CD4-positive, alpha-beta T cell treated with Interleukin-17A for 4 hours (primary cell): ENCODE measurements around the gene VPS41.
"Not testable (repeated sequence)": the region's sequence is repeated elsewhere in the genome, so short reads cannot be mapped to it uniquely, and the experiment has no call there.

Experiments
- DNase-seq: peaks from one replicate; pipeline ENCODE4 v3.0.0-alpha.2; 2020; ENCODE audit warnings: mixed read lengths

Gene VPS41

DNA sequence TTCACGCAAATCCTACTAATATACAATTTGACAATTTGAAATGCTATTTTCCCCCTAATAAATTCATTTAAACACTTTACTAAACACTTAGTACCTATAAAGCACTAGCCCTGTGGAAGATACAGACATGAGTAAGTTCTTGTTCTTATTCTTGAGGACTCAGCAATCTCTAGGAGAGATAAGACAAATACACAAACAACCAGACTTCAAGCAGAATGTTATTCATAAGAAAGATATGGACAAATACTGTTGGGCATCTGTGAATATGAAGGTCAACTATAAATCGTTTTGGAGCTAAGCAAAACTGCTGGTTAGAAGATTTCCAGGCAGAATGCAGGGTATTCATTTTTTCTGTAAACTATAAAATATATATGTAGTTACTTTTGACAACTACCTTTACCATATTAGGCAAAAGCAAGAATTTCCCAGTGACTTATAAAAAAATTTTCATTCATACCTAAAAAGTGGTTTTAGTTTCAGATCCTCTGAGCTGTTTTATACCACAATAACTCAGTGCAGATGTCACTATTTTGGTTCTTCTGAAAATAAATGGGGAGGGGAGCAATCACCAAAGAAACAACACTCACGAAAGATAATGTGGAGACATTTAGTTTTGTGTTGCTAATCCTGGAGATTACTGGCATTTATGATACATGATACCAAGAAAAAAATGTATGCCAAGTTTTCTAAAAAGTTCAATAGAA, 3.8 kb downstream of the VPS41 start:
- DNase-seq: no peak

DNA sequence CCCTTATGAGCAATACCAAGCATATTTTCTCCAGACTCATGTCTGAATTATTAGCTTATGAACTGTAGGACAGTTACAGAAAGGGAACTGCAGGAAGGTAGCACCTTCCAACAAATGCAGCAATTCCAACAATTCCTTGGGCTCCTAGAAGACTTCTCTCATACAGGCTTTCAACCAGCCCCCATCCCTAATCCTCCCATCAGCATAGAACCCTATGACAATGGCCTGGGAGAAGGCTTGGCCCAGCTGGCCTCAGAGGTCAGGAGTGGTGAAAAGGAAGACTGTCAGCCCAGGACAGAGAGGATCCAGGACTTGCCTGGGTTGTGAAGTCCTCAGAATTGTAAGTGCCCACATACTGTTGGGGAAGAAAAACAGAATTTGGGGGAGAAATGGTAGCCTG, 5.9 kb downstream of the VPS41 start:
- DNase-seq: no peak

DNA sequence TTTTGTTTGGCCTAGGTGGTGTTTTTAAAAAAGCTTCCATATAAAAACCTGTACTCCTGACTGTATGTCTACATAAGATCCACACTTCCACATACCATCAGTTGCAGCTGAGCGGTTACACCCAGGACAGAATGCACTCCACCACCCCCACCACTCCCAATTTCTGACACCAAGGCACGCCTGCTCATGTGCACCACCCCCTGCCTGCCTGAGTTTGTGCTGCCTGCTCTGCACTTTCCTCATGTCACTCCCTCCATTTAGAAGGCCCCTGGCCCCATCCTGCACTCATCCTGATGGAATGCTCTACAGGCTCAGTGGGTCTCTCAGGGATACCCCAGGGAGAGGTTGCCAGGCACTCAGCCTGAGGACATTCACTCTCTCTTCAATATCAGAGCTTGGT, 6.5 kb downstream of the VPS41 start:
- DNase-seq: no peak

DNA sequence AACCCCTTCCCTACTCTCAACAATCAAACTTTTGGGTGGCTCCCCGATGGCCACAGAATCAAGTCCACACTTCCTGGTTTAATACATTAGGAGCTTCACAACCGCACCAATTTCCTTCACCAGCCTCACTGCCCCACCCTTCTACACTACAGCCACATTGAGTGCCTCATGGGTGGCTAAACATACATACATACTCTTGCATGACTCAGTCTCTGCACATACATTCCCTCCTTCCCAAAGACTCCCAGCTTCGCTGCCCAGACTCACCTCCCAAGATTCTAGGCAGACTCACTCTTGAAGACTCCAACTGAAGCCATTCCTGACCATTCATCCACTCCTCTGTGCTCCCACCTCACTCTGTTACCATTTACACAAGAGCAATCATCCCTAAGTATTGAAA, 15.9 kb downstream of the VPS41 start:
- DNase-seq: no peak

DNA sequence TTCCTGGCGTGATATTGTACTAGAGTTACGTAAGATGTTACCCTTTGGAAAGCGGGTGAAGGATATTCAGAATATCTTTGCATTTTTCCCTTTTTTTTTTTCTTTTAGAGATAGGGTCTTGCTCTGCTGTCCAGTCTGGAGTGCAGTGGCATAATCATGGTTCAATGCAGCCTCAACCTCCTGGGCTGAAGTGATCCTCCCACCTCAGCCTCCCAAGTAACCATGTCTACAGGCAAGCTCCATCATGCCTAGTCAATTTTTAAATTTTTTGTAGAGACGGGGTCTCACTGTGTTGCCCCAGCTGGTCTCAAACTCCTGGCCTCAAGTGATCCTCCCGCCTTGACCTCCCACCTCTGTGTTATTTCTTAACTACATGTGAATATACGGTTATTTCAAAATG, 18.4 kb downstream of the VPS41 start:
- DNase-seq: no peak

DNA sequence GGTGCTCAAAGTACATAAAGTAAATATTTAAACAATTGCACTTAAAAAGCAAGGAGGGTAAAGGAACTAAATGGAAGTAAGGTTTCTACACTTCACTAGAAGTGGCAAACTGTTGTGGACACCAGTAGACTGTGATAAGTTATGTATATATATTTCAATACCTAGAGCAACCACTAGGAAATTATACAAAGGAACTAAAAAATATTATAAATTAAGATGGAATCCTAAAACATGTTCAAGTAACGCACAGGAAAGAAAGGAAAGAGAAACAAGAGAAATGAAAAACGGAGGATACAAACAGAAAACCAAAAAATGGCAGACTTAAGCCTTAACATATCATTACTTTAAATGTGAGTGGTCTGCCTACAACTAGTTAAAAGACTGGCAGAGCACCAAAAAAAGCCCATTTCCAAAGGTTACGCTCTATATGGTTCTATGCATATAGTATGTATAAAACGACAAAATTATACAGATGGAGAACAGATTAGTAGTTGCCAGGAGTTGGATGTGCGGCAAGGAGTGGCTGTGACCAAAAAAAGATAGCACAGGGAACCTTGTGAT, 19.0 kb downstream of the VPS41 start:
- DNase-seq: no peak

DNA sequence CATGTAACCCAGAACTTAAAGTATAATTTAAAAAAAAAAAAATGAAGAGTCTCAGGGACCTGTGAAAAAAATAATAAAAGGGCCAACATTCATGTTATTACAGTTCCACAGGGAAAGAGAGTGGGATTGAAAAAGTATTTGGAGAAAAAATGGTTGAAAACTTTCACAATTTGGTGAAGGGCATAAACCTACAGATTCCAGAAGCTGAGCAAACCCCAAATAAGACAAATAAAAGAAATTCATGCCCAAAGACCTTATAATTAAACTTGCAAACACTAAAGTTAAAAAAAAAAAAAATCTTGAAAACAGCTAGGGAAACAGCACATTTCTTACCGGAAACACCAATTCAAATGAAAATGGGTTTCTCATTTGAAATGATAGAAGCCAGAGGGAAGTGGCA, 19.9 kb downstream of the VPS41 start:
- DNase-seq: no peak

DNA sequence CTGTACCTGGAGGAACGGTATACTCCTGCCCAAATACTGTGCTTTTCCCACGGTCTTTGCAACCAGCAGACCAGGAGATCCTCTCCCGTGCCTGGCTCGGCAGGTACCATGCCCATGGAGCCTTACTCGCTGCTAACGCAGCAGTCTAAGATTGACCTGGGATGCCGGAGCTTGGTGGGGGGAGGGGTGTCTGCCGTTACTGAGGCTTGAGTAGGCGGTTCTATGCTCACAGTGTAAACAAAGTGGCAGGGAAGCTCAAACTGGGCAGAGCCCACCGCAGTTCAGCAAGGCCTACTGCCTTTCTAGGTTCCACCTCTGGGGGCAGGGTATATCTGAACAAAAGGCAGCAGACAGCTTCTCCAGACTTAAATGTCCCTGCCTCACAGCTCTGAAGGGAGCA, 22.7 kb downstream of the VPS41 start:
- DNase-seq: no peak

DNA sequence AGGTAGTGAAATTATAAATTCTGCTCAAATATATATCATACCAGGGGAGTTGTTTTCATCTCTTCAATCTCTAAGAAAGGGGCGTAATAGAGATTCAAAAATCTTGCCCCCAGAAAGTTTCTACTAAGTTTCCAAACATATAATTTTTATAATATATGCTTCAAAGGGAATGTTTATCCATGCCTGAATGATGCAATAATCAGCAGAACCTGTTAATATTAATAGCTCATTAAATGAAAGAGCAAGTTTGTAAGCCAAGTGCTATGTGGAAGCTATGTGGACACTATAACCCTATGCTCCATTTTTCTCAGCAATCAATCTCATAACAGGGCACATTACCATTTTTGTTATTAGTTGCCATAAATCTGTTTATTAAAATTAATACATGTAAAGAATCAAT, 25.3 kb downstream of the VPS41 start:
- no peak for DNase-seq

DNA sequence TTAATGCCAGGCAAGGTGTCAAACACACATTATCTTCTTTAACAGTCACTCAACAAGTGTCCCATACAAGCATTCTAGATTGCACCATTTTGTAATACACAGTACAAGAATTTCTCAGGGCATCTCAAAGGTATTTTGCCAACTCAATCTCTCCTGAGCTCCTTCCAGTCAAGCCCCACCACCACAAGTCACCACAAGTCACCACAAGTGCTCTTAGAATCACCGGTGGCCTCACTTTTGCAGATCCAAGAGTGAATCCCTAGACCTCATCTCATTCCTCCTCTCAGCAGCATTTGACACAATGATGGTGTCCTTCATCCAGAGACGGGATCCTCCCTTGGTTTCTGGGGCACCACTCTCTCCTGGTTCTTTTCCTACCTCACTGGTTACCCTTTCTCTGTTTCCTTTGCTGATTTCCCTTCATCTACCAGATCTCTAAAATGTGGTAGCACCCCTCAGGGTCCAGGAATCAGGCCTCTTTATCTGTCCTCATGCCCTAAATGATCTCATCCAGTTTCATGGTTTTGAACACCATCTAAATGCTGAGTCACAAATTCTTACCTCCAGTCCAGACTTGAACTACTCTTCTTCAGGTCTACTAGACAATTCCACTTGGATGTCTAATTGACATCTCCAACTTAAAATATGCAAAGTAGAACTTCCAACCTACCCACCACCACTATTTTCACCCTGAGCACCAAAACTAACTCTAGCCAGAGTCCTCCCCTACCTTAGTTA, 26.9 kb downstream of the VPS41 start:
- no peak for DNase-seq

DNA sequence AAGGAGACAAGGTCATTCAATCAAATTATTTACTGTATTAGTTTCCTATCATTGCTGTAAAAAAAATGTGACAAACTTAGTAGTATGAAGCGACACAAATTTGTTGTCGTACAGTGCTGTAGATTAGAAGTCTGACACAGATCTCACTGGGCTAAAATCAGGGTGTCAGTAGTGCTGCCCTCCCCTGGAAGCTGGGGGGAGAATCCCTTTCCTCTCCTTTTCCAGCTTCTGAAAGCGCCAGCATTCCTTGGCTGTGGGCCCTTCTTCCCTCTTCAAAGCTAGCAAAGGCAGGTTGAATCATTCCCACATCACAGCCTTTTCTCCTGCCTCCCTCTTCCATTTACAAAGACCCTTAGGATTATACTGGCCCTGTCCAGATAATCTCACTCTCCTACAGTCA, 28.0 kb downstream of the VPS41 start:
- DNase-seq: no peak

DNA sequence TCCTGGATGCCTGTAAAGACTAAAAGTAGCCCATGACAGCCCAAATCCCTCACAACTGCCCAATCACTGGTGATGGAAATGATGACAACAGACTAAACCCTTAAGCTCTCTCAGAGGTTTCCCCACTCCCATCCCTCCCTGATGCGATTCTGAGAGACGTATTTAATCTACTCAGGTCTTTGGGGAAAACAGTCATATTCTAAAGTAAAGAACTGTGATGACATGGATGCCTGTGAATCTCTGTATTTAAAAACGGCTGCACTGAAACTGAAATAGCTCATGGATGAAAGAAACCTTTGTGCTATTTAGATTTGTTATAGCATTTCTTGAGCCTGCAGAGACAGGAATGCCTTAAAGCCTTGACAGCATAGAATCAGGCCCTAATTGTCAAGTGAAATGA, 28.5 kb downstream of the VPS41 start:
- no peak for DNase-seq

DNA sequence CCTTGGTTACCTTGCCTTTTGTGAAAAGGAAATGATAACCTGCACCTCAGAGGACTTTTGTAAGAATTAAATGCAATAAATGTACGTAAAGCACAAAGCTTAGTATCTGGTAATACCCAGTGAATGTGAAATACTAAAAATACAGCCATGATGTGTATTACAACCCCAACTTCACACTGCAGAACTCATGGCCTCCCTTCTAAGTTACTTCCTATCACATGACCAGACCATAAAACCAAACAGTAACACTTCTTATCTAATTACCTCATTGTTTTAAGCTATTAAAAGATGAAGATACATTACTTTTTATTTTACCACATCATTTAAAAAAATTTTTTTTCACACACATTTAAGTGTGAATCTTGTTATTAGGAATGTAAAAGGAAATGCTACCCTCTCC, 29.0 kb downstream of the VPS41 start:
- DNase-seq: no peak

DNA sequence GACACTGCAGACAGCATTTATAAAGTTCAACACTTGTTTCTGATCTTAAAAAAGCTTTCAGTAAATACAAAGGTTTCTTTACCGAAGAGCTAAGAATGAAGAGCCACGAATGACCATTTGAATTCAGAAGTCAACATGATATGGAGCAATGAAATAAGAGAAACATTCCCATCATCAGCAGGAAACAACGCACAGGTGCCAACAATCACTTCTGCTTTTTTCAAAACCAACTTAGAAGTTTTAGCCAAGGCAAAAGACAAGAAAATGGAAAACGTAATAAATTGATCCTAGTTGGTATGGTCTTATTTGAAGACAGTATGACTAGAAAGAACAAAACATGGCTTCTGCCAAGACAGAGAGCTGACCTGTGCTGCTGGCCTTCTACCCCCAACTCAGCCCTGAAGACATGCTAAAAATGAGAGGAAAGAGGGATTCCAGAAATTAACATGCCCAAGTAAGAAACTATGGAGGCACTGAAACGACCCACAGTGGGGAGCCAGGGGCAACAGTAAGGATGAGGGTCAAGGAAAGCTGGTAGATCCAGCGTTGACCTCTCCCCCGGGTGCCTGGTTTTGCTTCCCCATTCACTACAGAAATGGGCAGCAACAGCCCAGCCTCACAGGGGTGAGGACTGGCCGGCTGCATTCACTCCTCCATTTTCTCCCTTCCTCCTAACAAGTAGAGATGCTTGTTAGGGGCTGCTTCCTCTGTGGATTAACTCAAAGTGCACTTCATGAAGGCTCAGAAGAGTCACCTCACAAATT, 30.1 kb downstream of the VPS41 start:
- DNase-seq: no peak

DNA sequence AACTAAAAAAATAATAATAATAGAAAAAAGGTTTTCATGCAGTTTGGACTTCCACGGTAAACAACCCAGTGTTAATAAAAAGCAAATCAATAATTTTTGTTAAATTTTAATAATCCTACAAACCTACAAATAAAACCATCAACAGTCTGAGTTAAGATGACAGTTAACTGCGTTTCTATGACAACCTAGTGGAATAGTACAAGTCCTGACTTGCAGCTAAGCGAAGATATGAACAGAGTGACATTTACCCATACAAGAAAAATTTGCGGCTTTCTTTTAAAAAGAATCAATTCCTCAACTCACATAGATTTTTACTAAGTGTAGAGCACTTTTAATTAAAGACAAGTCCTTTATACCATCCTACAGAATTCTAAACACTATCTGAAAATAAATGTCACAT, 35.6 kb downstream of the VPS41 start:
- no peak for DNase-seq

DNA sequence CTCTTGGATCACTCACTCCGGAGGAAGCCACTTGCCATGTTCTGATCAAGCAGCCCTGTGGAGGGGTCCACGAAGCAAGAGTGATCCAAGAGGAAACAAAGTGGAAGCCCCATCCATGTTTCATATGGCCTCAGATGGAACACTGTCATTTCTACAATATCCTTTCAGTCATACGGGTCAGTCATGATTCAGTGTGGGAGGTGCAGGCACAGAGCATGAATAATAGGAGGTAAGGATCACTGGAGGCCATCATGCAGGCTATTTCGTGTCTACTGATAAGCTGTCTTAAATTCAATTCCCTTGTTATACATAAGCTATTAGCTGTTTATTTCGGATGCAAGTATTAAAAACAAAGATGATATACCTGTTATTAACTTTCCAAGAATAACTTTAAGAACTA, 36.8 kb downstream of the VPS41 start:
- DNase-seq: no peak

DNA sequence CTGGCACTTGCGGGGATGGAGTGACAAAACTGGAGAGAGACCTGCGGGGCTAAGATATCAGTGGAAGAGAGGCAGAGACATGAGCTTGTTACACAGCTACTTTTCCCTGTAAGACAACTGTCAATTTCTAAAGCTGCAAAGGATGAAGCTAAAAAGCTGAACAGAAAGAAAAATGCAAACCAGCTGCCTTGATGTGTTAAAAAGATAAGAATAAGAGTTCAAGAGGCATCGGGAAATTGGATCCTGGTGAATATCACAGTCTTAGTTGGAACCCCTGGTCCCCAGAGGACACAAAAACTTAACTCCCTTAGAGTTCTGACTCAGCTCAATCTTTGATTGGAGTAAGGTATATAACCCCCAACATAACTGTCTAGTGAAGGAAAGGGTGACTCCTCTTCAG, 38.8 kb downstream of the VPS41 start:
- no peak for DNase-seq

DNA sequence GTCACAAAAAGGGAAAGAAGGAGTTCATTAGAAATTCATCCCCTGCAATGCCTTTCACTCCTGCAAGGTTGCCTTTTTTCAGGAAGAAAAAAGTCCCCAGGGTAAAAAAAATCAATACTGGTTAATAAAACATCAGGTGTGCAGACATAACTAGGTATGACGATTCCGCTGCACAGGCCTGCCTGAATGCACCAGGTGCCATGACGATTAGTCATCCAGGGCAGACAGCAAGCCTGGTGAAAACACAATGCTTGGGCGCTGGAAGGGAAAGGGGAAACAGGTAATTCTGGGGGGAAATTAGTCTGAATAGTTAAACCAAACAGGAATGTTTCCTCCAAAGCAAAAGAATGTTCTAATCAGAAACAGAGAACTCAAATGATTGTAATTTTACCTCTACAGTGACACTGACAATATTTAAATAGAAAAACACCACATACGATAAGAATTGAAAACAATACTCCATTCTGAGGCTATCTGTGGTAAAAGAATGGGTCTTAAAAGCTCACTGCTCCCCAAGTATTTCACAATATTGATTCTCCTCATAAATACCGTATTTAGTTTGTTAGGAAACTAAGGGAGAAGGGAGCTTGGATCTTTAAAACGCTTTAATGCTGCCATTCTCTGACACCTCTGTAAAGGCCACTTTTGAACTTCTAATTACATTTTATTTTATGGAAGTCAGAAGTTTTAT, 45.2 kb downstream of the VPS41 start:
- no peak for DNase-seq

DNA sequence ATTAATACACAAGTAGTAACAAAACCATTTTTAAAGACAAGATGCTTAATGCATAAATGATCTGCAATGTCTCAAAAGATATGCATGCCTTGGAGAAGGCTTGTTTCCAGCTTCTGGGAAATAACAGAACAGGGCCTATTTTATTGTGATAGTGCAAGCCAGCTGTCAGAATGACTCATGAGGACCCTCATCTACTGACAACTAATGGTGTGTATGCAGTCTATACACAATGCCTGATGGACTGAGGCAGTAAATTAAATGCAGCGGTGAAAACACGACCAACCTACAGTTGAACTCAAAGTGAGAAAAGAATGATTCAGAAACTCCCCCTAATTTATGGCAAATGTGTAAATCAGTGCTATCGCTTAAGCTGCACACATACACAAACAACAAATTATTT, 46.3 kb downstream of the VPS41 start:
- DNase-seq: no peak

DNA sequence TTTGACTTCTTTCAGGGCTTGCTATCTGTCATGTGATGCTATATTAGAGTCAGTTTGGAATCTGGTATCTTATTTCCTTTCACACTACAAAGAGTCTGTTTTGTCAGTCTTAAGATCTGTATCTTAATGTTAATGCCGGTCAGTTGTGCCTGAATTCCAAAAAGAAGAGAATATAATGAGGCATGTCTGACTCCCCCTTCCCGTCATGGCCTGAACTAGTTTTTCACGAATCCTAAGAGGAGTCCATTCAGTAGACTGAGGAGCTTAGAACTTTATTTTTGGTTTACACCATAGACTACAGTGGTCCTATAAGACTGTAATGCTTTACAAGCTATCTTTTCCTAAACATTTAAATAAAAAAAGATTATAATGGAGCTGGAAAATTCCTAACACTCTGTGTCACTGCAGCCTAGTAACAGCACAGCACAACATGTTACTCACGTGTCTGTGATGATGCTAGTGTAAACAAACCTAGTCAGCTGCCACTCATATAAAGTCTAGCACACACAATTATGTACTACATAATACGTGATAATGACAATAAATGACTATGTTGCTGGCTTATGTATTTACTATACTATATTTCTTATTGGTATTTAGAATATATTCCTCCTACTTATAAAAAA, 50.6 kb downstream of the VPS41 start:
- no peak for DNase-seq

DNA sequence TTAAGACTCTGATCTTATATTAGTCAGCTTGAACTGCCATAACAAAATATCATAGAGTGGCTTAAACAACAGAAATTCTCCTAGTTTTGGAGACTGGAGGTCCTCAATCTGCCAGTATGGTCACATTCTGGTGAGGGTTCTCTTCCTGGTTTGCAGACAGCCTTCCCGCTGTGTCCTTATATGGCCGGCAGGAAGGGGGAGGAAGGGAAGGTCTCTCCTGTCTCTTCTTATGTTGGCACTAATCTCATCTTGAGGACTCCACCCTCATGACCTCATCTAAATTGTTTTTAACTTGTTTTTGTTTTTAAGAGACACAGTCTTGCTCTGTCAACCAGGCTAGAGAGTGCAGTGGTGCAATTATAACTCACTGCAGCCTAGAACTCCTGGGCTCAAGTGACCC, 53.1 kb downstream of the VPS41 start:
- DNase-seq: no peak

DNA sequence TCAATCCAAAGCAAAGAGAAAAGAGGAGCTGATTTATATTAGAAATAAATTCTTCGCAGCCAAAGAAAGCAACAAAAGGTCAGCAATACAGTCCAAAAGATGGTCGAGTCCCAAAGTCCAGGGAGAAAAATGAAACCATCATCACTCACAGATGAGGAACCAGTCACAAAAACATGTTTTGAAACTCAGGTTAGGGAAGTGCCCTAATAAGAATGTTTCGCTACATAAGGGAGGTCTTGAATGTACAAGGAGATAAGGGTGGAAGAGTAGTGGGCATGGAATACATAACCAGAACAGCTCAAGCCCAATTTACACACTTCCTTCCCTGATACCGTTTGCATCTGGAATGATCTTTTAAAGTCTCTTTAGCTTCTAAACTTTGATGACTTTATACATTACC, 53.6 kb downstream of the VPS41 start:
- no peak for DNase-seq

DNA sequence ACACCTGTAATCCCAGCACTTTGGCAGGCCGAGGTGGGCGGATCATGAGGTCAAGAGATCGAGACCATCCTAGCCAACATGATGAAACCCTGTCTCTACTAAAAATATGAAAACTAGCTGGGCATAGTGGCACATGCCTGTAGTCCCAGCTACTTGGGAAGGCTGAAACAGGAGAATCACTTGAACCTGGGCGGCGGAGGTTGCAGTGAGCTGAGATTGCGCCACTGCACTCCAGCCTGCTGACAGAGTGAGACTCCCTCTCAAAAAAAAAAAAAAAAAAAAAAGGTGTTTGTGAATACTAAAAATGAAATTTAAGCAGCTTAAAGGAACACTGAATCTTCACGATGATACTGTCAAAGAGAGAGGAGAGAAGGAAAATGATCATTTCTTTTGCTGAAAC, 54.0 kb downstream of the VPS41 start:
- DNase-seq: not testable (repeated sequence)
